Right atrium auricular region (tissue), 2 donors: ENCODE measurements around the gene UBE2S. TPM values are rescaled to one million over a fixed set of nuclear protein-coding genes. Genes with fewer than 3 reads are reported as not detected.

ENCODE experiments used
- DNase-seq: peaks from one replicate; pipeline ENCODE4 v3.0.0-alpha.2; 2019; ENCODE audit warnings: low spot score
- H3K27ac ChIP-seq, 2 donors: fragments of 200-600 bp; sonication (generic); 1 replicate in 1 of 2; 2 replicates in 1 of 2; pipeline ENCODE4 v1.5.1; 2016 to 2019
- H3K27me3 ChIP-seq, 2 donors: fragments of 200-600 bp; sonication (generic); one replicate each; pipeline versions ENCODE4 v1.5.1 to v1.6.0; 2017 to 2019
- H3K36me3 ChIP-seq: fragments of 200-600 bp; sonication (generic); one replicate; pipeline ENCODE4 v1.5.1; 2016
- H3K4me1 ChIP-seq, 2 donors: fragments of 200-600 bp; sonication (generic); one replicate each; pipeline versions ENCODE4 v1.5.1 to v1.6.0; 2017 to 2019
- H3K4me3 ChIP-seq, 2 donors: fragments of 200-600 bp; sonication (generic); 1 replicate in 1 of 2; 2 replicates in 1 of 2; pipeline ENCODE4 v1.5.1; 2017 to 2019; ENCODE audit warnings: mild to moderate bottlenecking in 1 of 2, moderate library complexity in 1 of 2
- H3K9me3 ChIP-seq, 2 donors: fragments of 200-600 bp; sonication (generic); one replicate each; pipeline ENCODE4 v1.5.1; 2019
- total RNA-seq, 2 donors: library from RNA; depleted of rRNA; stranded (reverse); fragments of >200 nt; gene quantifications; one replicate each; pipeline ENCODE4 v1.1.0, GENCODE V29; 2016
- TF ChIP-seq, protein P1 (sequence below), 2 donors: fragments of 200-600 bp; sonication (generic); IDR thresholded peaks; one replicate each; pipeline ENCODE4 v1.5.1; 2019; ENCODE audit warnings: antibody characterized with exemption in 2 of 2

The UBE2S gene
- total RNA-seq, 2 donors from 2014 or later = 19.1 to 22.0 TPM

DNA sequence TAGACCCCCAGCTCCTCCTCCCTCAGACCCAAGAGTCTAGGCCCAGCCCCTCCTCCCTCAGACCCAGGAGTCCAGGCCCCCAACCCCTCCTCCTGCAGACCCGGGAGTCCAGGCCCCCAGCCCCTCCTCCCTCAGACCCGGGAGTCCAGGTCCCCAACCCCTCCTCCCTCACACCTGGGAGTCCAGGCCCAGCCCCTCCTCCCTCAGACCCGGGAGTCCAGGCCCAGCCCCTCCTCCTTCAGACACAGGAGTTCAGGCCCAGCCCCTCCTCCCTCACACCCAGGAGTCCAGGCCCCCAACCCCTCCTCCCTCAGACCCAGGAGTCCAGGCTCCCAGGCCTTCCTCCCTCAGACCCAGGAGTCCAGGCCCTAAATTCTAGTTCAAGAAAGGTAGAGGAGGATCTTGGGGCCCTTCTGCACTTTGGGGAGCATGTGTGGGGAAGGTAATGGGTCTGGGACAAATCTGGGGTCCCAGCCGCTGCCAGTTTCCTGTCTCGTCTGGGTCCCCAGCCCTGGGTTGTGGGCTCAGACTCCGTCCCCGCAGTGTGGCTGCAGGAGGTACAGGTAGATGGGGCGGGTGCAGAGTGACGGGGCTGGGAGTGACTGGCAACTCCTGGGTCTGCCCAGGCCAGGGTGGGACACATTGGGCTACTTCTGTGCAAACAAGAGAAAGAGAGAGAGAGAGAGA is 34.1 kb downstream of the UBE2S start:
- H3K4me1 ChIP-seq = peaks cover 0 to 22% of the 10 kb centered on the region in 2 donors
- peaks cover 12 to 45% of the 10 kb centered on the region in 2 donors for H3K27me3 ChIP-seq
- no peaks in the 10 kb centered on the region for H3K9me3 ChIP-seq
- H3K4me3 ChIP-seq = no peak overlapping the region
- no peak for DNase-seq
- TF ChIP-seq, protein P1, sequence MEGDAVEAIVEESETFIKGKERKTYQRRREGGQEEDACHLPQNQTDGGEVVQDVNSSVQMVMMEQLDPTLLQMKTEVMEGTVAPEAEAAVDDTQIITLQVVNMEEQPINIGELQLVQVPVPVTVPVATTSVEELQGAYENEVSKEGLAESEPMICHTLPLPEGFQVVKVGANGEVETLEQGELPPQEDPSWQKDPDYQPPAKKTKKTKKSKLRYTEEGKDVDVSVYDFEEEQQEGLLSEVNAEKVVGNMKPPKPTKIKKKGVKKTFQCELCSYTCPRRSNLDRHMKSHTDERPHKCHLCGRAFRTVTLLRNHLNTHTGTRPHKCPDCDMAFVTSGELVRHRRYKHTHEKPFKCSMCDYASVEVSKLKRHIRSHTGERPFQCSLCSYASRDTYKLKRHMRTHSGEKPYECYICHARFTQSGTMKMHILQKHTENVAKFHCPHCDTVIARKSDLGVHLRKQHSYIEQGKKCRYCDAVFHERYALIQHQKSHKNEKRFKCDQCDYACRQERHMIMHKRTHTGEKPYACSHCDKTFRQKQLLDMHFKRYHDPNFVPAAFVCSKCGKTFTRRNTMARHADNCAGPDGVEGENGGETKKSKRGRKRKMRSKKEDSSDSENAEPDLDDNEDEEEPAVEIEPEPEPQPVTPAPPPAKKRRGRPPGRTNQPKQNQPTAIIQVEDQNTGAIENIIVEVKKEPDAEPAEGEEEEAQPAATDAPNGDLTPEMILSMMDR (IDR thresholded peaks at IDR 0.05) = no peak
- H3K27ac ChIP-seq = no peak overlapping the region
- no peaks in the 10 kb centered on the region for H3K36me3 ChIP-seq

DNA sequence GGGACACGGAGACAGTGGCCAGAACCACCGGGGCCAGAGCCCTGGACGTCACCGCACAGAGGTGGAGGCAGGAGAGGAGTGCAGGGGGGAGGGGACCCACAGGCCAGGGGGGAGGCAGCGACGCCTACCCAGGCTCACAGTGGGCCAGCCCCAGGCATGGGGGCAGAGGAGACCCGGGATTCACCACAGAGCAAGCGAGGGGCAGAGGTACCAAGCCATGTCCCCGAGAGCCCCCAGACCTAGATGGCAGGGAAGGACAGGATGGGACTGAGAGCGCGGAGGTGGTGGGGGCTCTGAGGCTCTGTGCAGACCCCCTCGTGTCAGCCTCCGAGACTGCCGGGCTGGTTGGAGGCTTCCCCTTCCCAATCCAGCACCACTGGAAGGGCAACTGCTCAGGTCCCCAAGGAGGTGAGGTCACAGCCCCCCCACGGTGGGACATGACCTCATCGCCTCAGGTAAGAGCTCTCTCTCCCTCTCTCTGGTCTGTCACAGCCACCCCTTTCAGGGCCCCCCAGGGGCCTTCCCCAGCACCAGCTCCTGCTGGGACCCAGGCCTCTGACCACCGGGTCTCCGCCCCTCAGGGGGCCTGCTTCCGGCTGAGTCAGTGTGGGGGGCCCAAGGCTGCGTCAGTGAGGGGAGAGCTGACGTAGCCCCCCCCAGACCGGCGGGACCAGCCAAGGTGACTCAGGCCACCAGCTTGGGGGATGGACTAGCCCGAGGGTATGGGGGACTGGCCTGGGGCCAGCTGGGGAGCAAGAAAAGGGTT is 35.1 kb downstream of the UBE2S start:
- H3K4me3 ChIP-seq = no peak overlapping the region
- no peak for DNase-seq
- H3K4me1 ChIP-seq = peaks cover 0 to 17% of the 10 kb centered on the region in 2 donors
- no peaks in the 10 kb centered on the region for H3K9me3 ChIP-seq
- H3K27me3 ChIP-seq = peaks cover 15 to 50% of the 10 kb centered on the region in 2 donors
- H3K27ac ChIP-seq = no peak overlapping the region
- TF ChIP-seq, protein P1 (IDR thresholded peaks at IDR 0.05) = no peak
- H3K36me3 ChIP-seq = no peaks in the 10 kb centered on the region

DNA sequence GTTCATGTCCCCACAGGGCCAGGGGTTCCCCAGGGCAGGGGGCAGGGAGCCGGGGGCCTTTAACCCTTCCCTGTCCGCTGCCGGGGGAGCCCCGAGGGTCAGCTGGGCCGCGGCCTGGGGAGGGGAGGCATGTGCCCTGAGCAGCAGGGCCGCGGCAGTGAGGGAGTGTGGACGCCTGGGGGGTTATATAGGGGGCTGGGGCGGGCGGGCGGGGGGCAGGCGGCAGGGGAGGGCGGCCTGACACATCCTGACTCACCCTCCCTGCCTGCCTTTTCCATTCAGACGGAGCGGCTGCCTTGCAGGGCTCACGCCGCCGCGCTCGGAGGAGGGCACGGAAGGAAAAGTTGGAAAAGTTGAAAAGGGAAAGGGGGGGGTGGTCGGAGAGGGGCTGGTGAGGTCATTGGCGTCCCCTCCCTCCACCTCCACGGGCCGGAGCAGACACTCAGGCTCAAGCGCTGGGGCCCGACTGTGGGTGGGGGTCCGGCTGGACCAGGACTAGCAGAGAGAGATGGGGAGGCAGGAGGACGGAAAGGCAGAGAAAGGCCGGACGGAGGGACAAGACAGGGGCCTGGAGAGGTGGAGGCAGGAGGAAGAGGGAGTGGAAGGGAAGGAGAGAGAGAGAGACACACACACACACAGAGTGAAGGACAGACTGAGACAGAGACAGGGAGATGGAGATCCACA is 37.1 kb downstream of the UBE2S start, which contains the start of gene IL11:
Gene IL11, minus strand, starts transcription at position 159 of the 684 bp plus-strand sequence. Its CDS starts 153 bp downstream, at position 6.
- Histone ChIP-seq H3K4me3 (peak within 1 kb of the TSS in 1 of 2 donors; percentile 38), H3K27me3 (peaks cover 15 to 42% of the 10 kb centered on the region in 2 donors), H3K9me3 (no peaks in the 10 kb centered on the region), H3K4me1 (peaks cover 0 to 14% of the 10 kb centered on the region in 2 donors), H3K27ac (no peak within 1 kb of the TSS), H3K36me3 (no peaks in the 10 kb centered on the region)
- TF ChIP-seq, protein P1 (IDR thresholded peaks at IDR 0.05) = no peak
- no peak for DNase-seq

DNA sequence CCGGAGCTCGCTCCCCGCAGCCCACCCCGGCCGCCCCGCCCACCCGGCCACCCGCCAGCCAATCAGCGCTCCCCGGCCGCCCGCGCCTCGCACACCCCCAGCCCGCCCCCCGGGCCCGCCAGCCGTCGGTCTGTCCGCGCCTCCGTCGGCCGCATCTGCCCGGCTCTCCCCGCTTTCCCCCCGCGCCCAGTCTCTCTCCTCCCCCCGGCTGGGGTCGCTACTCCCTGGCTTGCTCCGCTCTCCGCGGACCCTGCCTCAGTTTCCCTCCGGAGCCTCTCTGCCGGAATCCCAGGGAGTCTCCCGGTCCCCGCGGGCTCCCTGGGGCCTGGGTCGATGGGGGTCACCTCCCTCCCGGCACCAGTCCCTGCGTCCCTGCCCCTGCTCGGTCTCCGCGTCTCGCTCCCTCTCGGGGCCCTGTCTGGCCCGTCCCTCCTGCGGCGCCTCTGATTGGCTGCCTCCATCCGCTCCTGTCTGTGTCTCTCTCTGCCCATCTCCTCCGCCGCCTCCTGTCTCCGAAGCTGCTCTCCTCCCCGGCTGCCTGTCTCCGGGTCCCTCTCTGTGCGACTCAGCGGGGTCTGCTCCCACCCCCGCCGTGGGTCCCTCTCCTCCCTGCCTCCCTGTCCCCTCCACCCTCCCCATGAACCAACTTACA is 37.8 kb downstream of the UBE2S start:
- Histone ChIP-seq H3K9me3 (no peaks in the 10 kb centered on the region), H3K27ac (no peak overlapping the region), H3K4me1 (peaks cover 0 to 14% of the 10 kb centered on the region in 2 donors), H3K36me3 (no peaks in the 10 kb centered on the region), H3K4me3 (peak overlapping the region in 1 of 2 donors; percentile 38), H3K27me3 (peaks cover 15 to 40% of the 10 kb centered on the region in 2 donors)
- TF ChIP-seq, protein P1 (IDR thresholded peaks at IDR 0.05) = no peak
- DNase-seq = no peak
